ENCODE measurements around the gene CYLD.

Gene CYLD

GRCh38 chr16:50818380-50818779 is 76.5 kb downstream of the CYLD start:
- DNase-seq (ENCODE audit: low read depth): no peak

GRCh38 chr16:50819706-50820105 is 77.8 kb downstream of the CYLD start:
- DNase-seq (ENCODE audit: low read depth): no peak

- no peak for DNase-seq (ENCODE audit: low read depth)
Observed at GRCh38 chr16:50820225-50820624, 78.3 kb downstream of the CYLD start.

- DNase-seq (ENCODE audit: low read depth): no peak
Observed at GRCh38 chr16:50821586-50821985, 79.7 kb downstream of the CYLD start.

GRCh38 chr16:50822671-50823070 is 80.8 kb downstream of the CYLD start:
- no peak for DNase-seq (ENCODE audit: low read depth)

GRCh38 chr16:50826797-50827316 is 85.0 kb downstream of the CYLD start:
- DNase-seq (ENCODE audit: low read depth): no peak

- DNase-seq (ENCODE audit: low read depth): no peak
Observed at GRCh38 chr16:50828164-50828702, 86.3 kb downstream of the CYLD start.

GRCh38 chr16:50830698-50831097 is 88.8 kb downstream of the CYLD start:
- DNase-seq (ENCODE audit: low read depth): no peak

- DNase-seq (ENCODE audit: low read depth): no peak
Observed at GRCh38 chr16:50831751-50832150, 89.9 kb downstream of the CYLD start.

GRCh38 chr16:50833929-50834328 is 92.0 kb downstream of the CYLD start:
- no peak for DNase-seq (ENCODE audit: low read depth)

GRCh38 chr16:50834701-50835100 is 92.8 kb downstream of the CYLD start:
- DNase-seq (ENCODE audit: low read depth): no peak

GRCh38 chr16:50835358-50836060 is 93.6 kb downstream of the CYLD start:
- DNase-seq (ENCODE audit: low read depth): no peak

- no peak for DNase-seq (ENCODE audit: low read depth)
Observed at GRCh38 chr16:50836121-50836621, 94.3 kb downstream of the CYLD start.

- DNase-seq (ENCODE audit: low read depth): no peak
Observed at GRCh38 chr16:50837324-50837723, 95.4 kb downstream of the CYLD start.

- DNase-seq (ENCODE audit: low read depth): no peak
Observed at GRCh38 chr16:50838165-50838564, 96.3 kb downstream of the CYLD start.

GRCh38 chr16:50838885-50839284 is 97.0 kb downstream of the CYLD start:
- DNase-seq (ENCODE audit: low read depth): no peak

GRCh38 chr16:50839356-50839755 is 97.5 kb downstream of the CYLD start:
- DNase-seq (ENCODE audit: low read depth): no peak

GRCh38 chr16:50839920-50840729 is 98.2 kb downstream of the CYLD start:
- DNase-seq (ENCODE audit: low read depth): no peak

- peak; percentile 38 for DNase-seq (ENCODE audit: low read depth)
Observed at GRCh38 chr16:50841081-50841886, 99.4 kb downstream of the CYLD start.

- no peak for DNase-seq (ENCODE audit: low read depth)
Observed at GRCh38 chr16:50842013-50842505, 100.2 kb downstream of the CYLD start.

GRCh38 chr16:50842589-50842988 is 100.7 kb downstream of the CYLD start:
- DNase-seq (ENCODE audit: low read depth): peak; percentile 27

- DNase-seq (ENCODE audit: low read depth): no peak
Observed at GRCh38 chr16:50844840-50845239, 103.0 kb downstream of the CYLD start.

Measured in activated T-cell treated with anti-CD3 and anti-CD28 coated beads for 48 hours (primary cell).